ENCODE data around the gene SPATA2. TPM values are rescaled to one million over a fixed set of nuclear protein-coding genes. Genes with fewer than 3 reads are reported as not detected.

The SPATA2 gene
- total and polyA plus RNA-seq, 4 donors, result 1.2 to 3.4 (median 1.4) TPM

- no peak for DNase-seq (ENCODE audit: low spot score)
- Histone ChIP-seq H3K27ac (ENCODE audit: low read depth in 1 of 2, low read length in 2 of 2) (no peak overlapping the region), H3K36me3 (ENCODE audit: control insufficient read depth in 4 of 4, insufficient read depth in 3 of 4, low read depth in 1 of 4, low read length in 3 of 4) (peaks cover 10 to 77% (median 59%) of the 10 kb centered on the region in 4 donors), H3K4me3 (ENCODE audit: low read depth in 1 of 3, low read length in 3 of 3) (no peak overlapping the region), H3K4me1 (ENCODE audit: control insufficient read depth in 4 of 4, insufficient read depth in 4 of 4, low read length in 3 of 4) (no peaks in the 10 kb centered on the region), H3K27me3 (ENCODE audit: control insufficient read depth in 4 of 4, insufficient read depth in 4 of 4, low read length in 3 of 4) (no peaks in the 10 kb centered on the region), H3K9me3 (ENCODE audit: control insufficient read depth in 4 of 4, low read length in 3 of 4) (no peaks in the 10 kb centered on the region), H3K9ac (ENCODE audit: low read depth in 1 of 2, low read length in 2 of 2) (no peak overlapping the region)
- WGBS, result 79% methylated on average over 3 of the region's 3 CpGs
- TF ChIP-seq JUND (IDR thresholded peaks at IDR 0.05) (no peak), FOXA2 (IDR thresholded peaks at IDR 0.05) (no peak), TAF1 (conservative IDR thresholded peaks at IDR 0.05) (no peak), GABPA (IDR thresholded peaks at IDR 0.05 in 1 of 2, conservative IDR thresholded peaks at IDR 0.05 in 1 of 2) (no peak), MAX (IDR thresholded peaks at IDR 0.05) (no peak), HNF4G (IDR thresholded peaks at IDR 0.05) (no peak), REST (IDR thresholded peaks at IDR 0.05) (no peak), CTCF (IDR thresholded peaks at IDR 0.05; ENCODE audit: low read depth, low read length, missing input control) (no peak), RXRA (IDR thresholded peaks at IDR 0.05) (no peak), HNF4A (conservative IDR thresholded peaks at IDR 0.05) (no peak), ATF3 (IDR thresholded peaks at IDR 0.05) (no peak), RAD21 (IDR thresholded peaks at IDR 0.05) (no peak), ZBTB33 (IDR thresholded peaks at IDR 0.05) (no peak)
Observed at GRCh38 chr20:49948178-49948577, 32.8 kb upstream of the SPATA2 start.

- 90% methylated on average over 10 of the region's 10 CpGs for WGBS
- no peak overlapping the region for H3K27ac ChIP-seq (ENCODE audit: low read depth in 1 of 2, low read length in 2 of 2)
- H3K9me3 ChIP-seq (ENCODE audit: control insufficient read depth in 4 of 4, low read length in 3 of 4), result no peaks in the 10 kb centered on the region
- peaks cover 14 to 74% (median 58%) of the 10 kb centered on the region in 4 donors for H3K36me3 ChIP-seq (ENCODE audit: control insufficient read depth in 4 of 4, insufficient read depth in 3 of 4, low read depth in 1 of 4, low read length in 3 of 4)
- no peak for DNase-seq (ENCODE audit: low spot score)
- H3K9ac ChIP-seq (ENCODE audit: low read depth in 1 of 2, low read length in 2 of 2), result no peak overlapping the region
- TF ChIP-seq JUND (IDR thresholded peaks at IDR 0.05), result no peak
- no peak for TF ChIP-seq ZBTB33 (IDR thresholded peaks at IDR 0.05)
- no peak for TF ChIP-seq RXRA (IDR thresholded peaks at IDR 0.05)
- TF ChIP-seq CTCF (IDR thresholded peaks at IDR 0.05; ENCODE audit: low read depth, low read length, missing input control), result no peak
- no peak for TF ChIP-seq FOXA2 (IDR thresholded peaks at IDR 0.05)
- TF ChIP-seq FOXA1 (IDR thresholded peaks at IDR 0.05), result no peak
- no peak for TF ChIP-seq HNF4A (conservative IDR thresholded peaks at IDR 0.05)
- no peak for TF ChIP-seq SP1 (IDR thresholded peaks at IDR 0.05)
- TF ChIP-seq TAF1 (conservative IDR thresholded peaks at IDR 0.05), result no peak
- TF ChIP-seq EGR1 (IDR thresholded peaks at IDR 0.05; ENCODE audit: low read depth in 2 of 2), result no peak
- H3K4me1 ChIP-seq (ENCODE audit: control insufficient read depth in 4 of 4, insufficient read depth in 4 of 4, low read length in 3 of 4), result peaks cover 0 to 7% (median 0%) of the 10 kb centered on the region in 4 donors
- no peaks in the 10 kb centered on the region for H3K27me3 ChIP-seq (ENCODE audit: control insufficient read depth in 4 of 4, insufficient read depth in 4 of 4, low read length in 3 of 4)
- H3K4me3 ChIP-seq (ENCODE audit: low read depth in 1 of 3, low read length in 3 of 3), result no peak overlapping the region
Observed at GRCh38 chr20:49945701-49946477, 30.6 kb upstream of the SPATA2 start.
